HFF-Myc (cell line): ENCODE measurements around the gene KCNIP1.
A peak's percentile ranks its signal among the peaks of the same experiment; 100 is the strongest.

Source experiments
- DNase-seq: peaks from one replicate; pipeline ENCODE4 v3.0.0-alpha.2; 2011; ENCODE audit warnings: low read depth; ENCODE audit errors: extremely low read depth
- H3K4me3 ChIP-seq: replicated peaks from 2 replicates; pipeline ENCODE4 v1.5.1; 2011; ENCODE audit warnings: low read depth, mild to moderate bottlenecking, control low read depth, low read length
- CTCF ChIP-seq: IDR thresholded peaks from 2 replicates; pipeline ENCODE4 v1.5.1; 2012; ENCODE audit warnings: mild to moderate bottlenecking, low read depth, low read length, control low read depth; ENCODE audit errors: missing control alignments

Gene KCNIP1

GRCh38 chr5:170678811-170679210 is 175.0 kb downstream of the KCNIP1 start:
- H3K4me3 ChIP-seq, result no peak overlapping the region
- DNase-seq, result no peak
- TF ChIP-seq CTCF, result no peak

DNA sequence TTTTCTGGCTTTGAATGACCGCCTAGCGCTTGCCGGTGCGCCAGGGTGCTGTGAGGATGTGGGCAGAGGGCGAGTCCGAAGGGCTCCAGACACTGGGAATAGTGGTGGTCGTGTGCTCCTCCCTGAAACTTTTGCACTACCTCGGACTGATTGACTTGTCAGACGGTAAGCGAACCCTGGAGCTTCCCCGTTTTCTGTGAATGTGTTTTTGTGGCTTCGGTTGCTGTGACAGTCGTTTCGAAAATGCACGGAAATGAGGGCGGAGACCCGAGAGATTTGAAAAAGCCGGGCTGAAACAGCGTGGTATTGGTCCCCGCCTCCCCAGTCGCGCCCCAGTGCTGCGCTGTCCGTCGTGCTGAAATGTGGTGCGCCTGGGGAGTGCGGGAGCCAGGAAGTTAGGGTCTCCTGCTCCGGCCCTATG is 177.2 kb downstream of the KCNIP1 start:
- TF ChIP-seq CTCF, result no peak
- DNase-seq, result peak; percentile 4
- H3K4me3 ChIP-seq, result no peak overlapping the region

DNA sequence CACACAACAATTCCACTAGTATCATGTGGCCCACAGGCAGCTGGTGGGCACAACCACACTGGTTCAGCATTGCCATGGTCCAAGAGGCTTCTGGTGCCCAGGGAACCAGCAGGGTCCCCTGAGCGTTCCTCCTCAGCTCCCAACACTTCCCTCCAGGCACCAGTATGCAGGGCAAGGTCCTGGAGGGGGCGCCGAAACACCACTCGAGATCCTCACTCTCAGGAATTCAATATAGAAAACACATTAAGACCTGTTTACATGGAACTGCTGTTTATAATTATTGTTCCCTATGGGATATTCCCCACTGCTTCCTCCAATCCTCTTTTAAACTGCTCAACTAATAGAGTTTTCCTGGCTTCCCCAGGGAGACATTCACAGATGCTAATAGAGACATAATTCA is 187.8 kb downstream of the KCNIP1 start:
- DNase-seq, result no peak
- no peak overlapping the region for H3K4me3 ChIP-seq
- no peak for TF ChIP-seq CTCF

DNA sequence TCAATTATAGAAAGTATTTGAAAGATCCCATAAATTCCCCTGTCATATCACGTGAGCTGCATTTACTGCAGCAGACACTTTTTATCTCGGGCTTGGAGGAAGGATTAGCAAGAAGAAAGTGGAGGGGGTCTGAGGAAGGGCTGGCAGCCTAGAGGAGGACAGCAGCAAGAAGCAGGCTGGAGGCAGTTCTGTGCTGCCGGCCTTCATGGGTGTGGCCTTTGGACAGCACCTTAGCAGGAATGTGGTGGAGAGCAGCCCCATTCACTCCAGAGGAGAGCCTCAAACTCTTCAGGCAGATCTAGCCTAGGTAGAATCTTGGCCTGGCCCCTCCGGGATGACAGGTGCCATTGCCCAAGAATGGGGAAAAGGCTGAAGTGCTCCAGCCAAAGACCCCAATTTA is 189.9 kb downstream of the KCNIP1 start:
- no peak for TF ChIP-seq CTCF

DNA sequence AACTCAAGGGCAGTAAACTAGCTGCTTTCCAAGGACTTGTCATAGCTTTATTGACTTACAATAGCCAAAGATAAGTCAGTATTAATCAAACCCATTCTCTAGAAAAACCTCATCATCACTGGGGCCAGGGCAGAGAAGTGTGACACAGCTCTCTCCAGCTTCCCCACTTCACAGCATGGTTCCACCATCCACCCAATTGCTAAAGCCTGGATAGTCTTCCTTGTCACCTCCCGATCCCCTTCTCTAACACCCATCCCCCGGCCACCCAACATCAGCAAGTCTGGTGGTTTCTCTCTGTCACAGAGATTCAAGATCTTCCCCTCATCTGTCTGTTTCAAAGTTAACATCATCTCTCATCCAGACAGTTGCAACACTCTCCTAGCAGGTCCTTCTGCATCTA is 191.1 kb downstream of the KCNIP1 start:
- H3K4me3 ChIP-seq, result no peak overlapping the region
- no peak for DNase-seq
- TF ChIP-seq CTCF, result no peak

More for the DNA sequence above, 189.9 kb downstream of the KCNIP1 start:
- H3K4me3 ChIP-seq, result no peak overlapping the region
- no peak for DNase-seq

- no peak for TF ChIP-seq CTCF
- no peak overlapping the region for H3K4me3 ChIP-seq
These were observed 193.2 kb downstream of the KCNIP1 start for GRCh38 chr5:170697031-170697430.

GRCh38 chr5:170700503-170700902 is 196.7 kb downstream of the KCNIP1 start:
- no peak for TF ChIP-seq CTCF
- DNase-seq, result no peak
- H3K4me3 ChIP-seq, result no peak overlapping the region

More at GRCh38 chr5:170697031-170697430, 193.2 kb downstream of the KCNIP1 start:
- no peak for DNase-seq
